Measurements from ENCODE around the gene MYH14. TPM values are rescaled to one million over a fixed set of nuclear protein-coding genes. Genes with fewer than 3 reads are reported as not detected.

MYH14 gene
- total RNA-seq, 1 donor from 2014 or later = 93.9 TPM

GRCh38 chr19:50331221-50331993, 128.0 kb downstream of the MYH14 start:
- Mint-ChIP-seq H3K4me3 (peak overlapping the region; percentile 91), H3K9me3 (peaks cover 9% of the 10 kb centered on the region), H3K27me3 (peaks cover 34% of the 10 kb centered on the region), H3K27ac (peak overlapping the region; percentile 97), H3K4me1 (ENCODE audit: unreplicated experiment) (peaks cover 38% of the 10 kb centered on the region), H3K36me3 (peaks cover 8% of the 10 kb centered on the region)
- DNase-seq (ENCODE audit: extremely low spot score, unreplicated experiment) = no peak
- no peak for TF ChIP-seq CTCF (conservative IDR thresholded peaks at IDR 0.05)

- H3K27me3 Mint-ChIP-seq = peaks cover 29% of the 10 kb centered on the region
- peaks cover 9% of the 10 kb centered on the region for H3K9me3 Mint-ChIP-seq
- DNase-seq (ENCODE audit: extremely low spot score, unreplicated experiment) = no peak
- H3K4me1 Mint-ChIP-seq (ENCODE audit: unreplicated experiment) = peaks cover 33% of the 10 kb centered on the region
- H3K36me3 Mint-ChIP-seq = peaks cover 8% of the 10 kb centered on the region
- peak overlapping the region; percentile 97 for H3K27ac Mint-ChIP-seq
- TF ChIP-seq CTCF (conservative IDR thresholded peaks at IDR 0.05) = no peak
- H3K4me3 Mint-ChIP-seq = peak overlapping the region; percentile 91
These were observed 128.5 kb downstream of the MYH14 start for GRCh38 chr19:50331994-50332243.

- H3K4me1 Mint-ChIP-seq (ENCODE audit: unreplicated experiment) = peaks cover 28% of the 10 kb centered on the region
- H3K4me3 Mint-ChIP-seq = peak overlapping the region; percentile 91
- peaks cover 8% of the 10 kb centered on the region for H3K36me3 Mint-ChIP-seq
- peaks cover 23% of the 10 kb centered on the region for H3K27me3 Mint-ChIP-seq
- peaks cover 9% of the 10 kb centered on the region for H3K9me3 Mint-ChIP-seq
- TF ChIP-seq CTCF (conservative IDR thresholded peaks at IDR 0.05) = no peak
- DNase-seq (ENCODE audit: extremely low spot score, unreplicated experiment) = no peak
- H3K27ac Mint-ChIP-seq = peak overlapping the region; percentile 97
These were observed 129.0 kb downstream of the MYH14 start for GRCh38 chr19:50332244-50333038.

GRCh38 chr19:50333235-50333736, 129.9 kb downstream of the MYH14 start:
- peak overlapping the region; percentile 91 for H3K4me3 Mint-ChIP-seq
- H3K27ac Mint-ChIP-seq = peak overlapping the region; percentile 97
- H3K27me3 Mint-ChIP-seq = peaks cover 18% of the 10 kb centered on the region
- DNase-seq (ENCODE audit: extremely low spot score, unreplicated experiment) = peak; percentile 94
- H3K4me1 Mint-ChIP-seq (ENCODE audit: unreplicated experiment) = peaks cover 24% of the 10 kb centered on the region
- TF ChIP-seq CTCF (conservative IDR thresholded peaks at IDR 0.05) = no peak
- peaks cover 9% of the 10 kb centered on the region for H3K9me3 Mint-ChIP-seq
- peaks cover 8% of the 10 kb centered on the region for H3K36me3 Mint-ChIP-seq

- Mint-ChIP-seq H3K9me3 (peaks cover 9% of the 10 kb centered on the region), H3K27me3 (peaks cover 17% of the 10 kb centered on the region), H3K27ac (peak overlapping the region; percentile 97), H3K36me3 (peaks cover 8% of the 10 kb centered on the region), H3K4me3 (peak overlapping the region; percentile 91), H3K4me1 (ENCODE audit: unreplicated experiment) (peaks cover 24% of the 10 kb centered on the region)
- TF ChIP-seq CTCF (conservative IDR thresholded peaks at IDR 0.05) = no peak
- peak; percentile 91 for DNase-seq (ENCODE audit: extremely low spot score, unreplicated experiment)
These were observed 130.6 kb downstream of the MYH14 start for GRCh38 chr19:50333737-50334617.
